HepG2 (cell line): ENCODE results near the gene CHST4. TPM values are rescaled to one million over a fixed set of nuclear protein-coding genes. Genes with fewer than 3 reads are reported as not detected.

Experiments used
- ATAC-seq: fragments of 200-7000 bp; cut with Tn5 transposase; 3 replicates; pipeline ENCODE4 v1.9.1; 2020; ENCODE audit warnings: mild to moderate bottlenecking, moderate library complexity
- BruUV-seq: library from RNA; stranded (reverse); fragments of 400-500 nt; replicated peaks from 2 replicates; lab custom pipeline; 2021; lab: Mats Ljungman, UMichigan
- CTCF ChIA-PET: fragments of 300-600 bp; formaldehyde crosslinking; extraction: SDS; loops from one replicate; lab custom pipeline; 2021; ENCODE audit warnings: low total read pairs, inconsistent platforms, low intra/inter-chr PET ratio; lab: Yijun Ruan, JAX
- POLR2A ChIA-PET: fragments of 350-600 bp; sonication (Branson Sonifier 250); formaldehyde crosslinking; loops from one replicate; lab custom pipeline; 2020; ENCODE audit warnings: antibody characterized with exemption, inconsistent platforms; lab: Yijun Ruan, JAX
- DNase-seq: peaks from one replicate; pipeline ENCODE4 v3.0.0-alpha.2; 2015; ENCODE audit warnings: low spot score
- FAIRE-seq: peaks from 3 replicates; lab custom pipeline; 2011; peaks lifted over from hg19 to GRCh38; lab: Jason Lieb, UNC
- H2AFZ ChIP-seq: one replicate; pipeline ENCODE4 v1.6.1; 2011; ENCODE audit warnings: low read length, inconsistent platforms
- H3K27ac ChIP-seq: fragments of 300-600 bp; 3 replicates; pipeline ENCODE4 v1.8.0; 2011; ENCODE audit warnings: mixed run types, mild to moderate bottlenecking, mixed read lengths, low read length, inconsistent platforms; ENCODE audit not compliant: insufficient read depth; ENCODE audit errors: extremely low read length
- H3K27me3 ChIP-seq, 2 experiments: fragments of 200-600 bp in 1 of 2; 2 replicates in 1 of 2; 3 replicates in 1 of 2; pipeline versions ENCODE4 v1.6.0 to v1.8.0; 2011; ENCODE audit warnings: low read length in 2 of 2, mild to moderate bottlenecking in 2 of 2, moderate library complexity in 2 of 2, inconsistent platforms in 1 of 2; ENCODE audit not compliant: insufficient read depth in 2 of 2, control insufficient read depth in 1 of 2
- H3K36me3 ChIP-seq, 2 experiments: fragments of 200-600 bp in 1 of 2; replicated peaks in 1 of 2; 2 replicates in 1 of 2; 3 replicates in 1 of 2; pipeline versions ENCODE4 v1.5.1 to v1.8.0; 2011; ENCODE audit warnings: low read length in 2 of 2, inconsistent platforms in 1 of 2; ENCODE audit not compliant: insufficient read depth in 2 of 2, control insufficient read depth in 1 of 2
- H3K4me1 ChIP-seq: 2 replicates; pipeline ENCODE4 v1.5.1; 2012; ENCODE audit warnings: low read length, inconsistent platforms; ENCODE audit not compliant: insufficient read depth
- H3K4me2 ChIP-seq: 2 replicates; pipeline ENCODE4 v1.6.0; 2011; ENCODE audit warnings: low read depth, low read length, inconsistent platforms
- H3K4me3 ChIP-seq, 3 experiments: fragments of 200-600 bp in 1 of 3; sonication (generic), shearing (Covaris generic) in 1 of 3; replicated peaks in 1 of 3; 2 replicates each; pipeline ENCODE4 v1.5.1; 2011 to 2016; ENCODE audit warnings: low read length in 3 of 3, inconsistent platforms in 2 of 3, low read depth in 2 of 3, mild to moderate bottlenecking in 2 of 3, control low read depth in 1 of 3, mixed read lengths in 1 of 3; ENCODE audit not compliant: insufficient read depth in 1 of 3
- H3K79me2 ChIP-seq: one replicate; pipeline ENCODE4 v1.6.1; 2011; ENCODE audit warnings: low read length, inconsistent platforms; ENCODE audit not compliant: insufficient read depth
- H3K9ac ChIP-seq: 2 replicates; pipeline ENCODE4 v1.6.0; 2011; ENCODE audit warnings: mild to moderate bottlenecking, low read depth, low read length, inconsistent platforms; ENCODE audit not compliant: insufficient read depth
- H3K9me3 ChIP-seq: 2 replicates; pipeline ENCODE4 v1.5.1; 2012; ENCODE audit warnings: mild to moderate bottlenecking, low read length
- H4K20me1 ChIP-seq: 2 replicates; pipeline ENCODE4 v1.6.0; 2011; ENCODE audit warnings: inconsistent platforms, mild to moderate bottlenecking, low read length, moderate library complexity; ENCODE audit not compliant: insufficient read depth
- ATM ChIP-seq: fragments of 450-650 bp; IDR thresholded peaks from 2 replicates; pipeline ENCODE4 v1.7.1; 2017; ENCODE audit warnings: mild to moderate bottlenecking, borderline replicate concordance
- BHLHE40 ChIP-seq: IDR thresholded peaks from 2 replicates; pipeline ENCODE4 v1.6.1; 2011; ENCODE audit warnings: low read length, improper control_type of control experiment
- FOXK2 ChIP-seq: fragments of 450-650 bp; IDR thresholded peaks from 2 replicates; pipeline ENCODE4 v1.6.1; 2016
- IKZF1 ChIP-seq: fragments of 450-650 bp; IDR thresholded peaks from 2 replicates; pipeline ENCODE4 v1.7.1; 2016
- RCOR2 ChIP-seq: IDR thresholded peaks from 2 replicates; pipeline ENCODE4 v1.6.1; 2016; ENCODE audit warnings: missing biosample characterization, missing genetic modification reagents
- REPIN1 ChIP-seq: sonication (generic); formaldehyde crosslinking; IDR thresholded peaks from 2 replicates; pipeline ENCODE4 v1.8.0; 2022; ENCODE audit warnings: missing genetic modification reagents, low read depth, mild to moderate bottlenecking, borderline replicate concordance
- SRSF9 ChIP-seq: fragments of 200-400 bp; formaldehyde crosslinking; IDR thresholded peaks from 2 replicates; pipeline ENCODE4 v1.6.1; 2018; ENCODE audit warnings: borderline replicate concordance, mild to moderate bottlenecking, low read depth, low read length; ENCODE audit not compliant: insufficient read depth, poor library complexity, severe bottlenecking
- ZMYM3 ChIP-seq: sonication (generic); formaldehyde crosslinking; IDR thresholded peaks from 2 replicates; pipeline ENCODE4 v1.5.1; 2020; ENCODE audit warnings: mild to moderate bottlenecking, missing genetic modification reagents
- ZNF350 ChIP-seq: sonication (generic); formaldehyde crosslinking; IDR thresholded peaks from 2 replicates; pipeline ENCODE4 v1.4.0; 2020; ENCODE audit warnings: mild to moderate bottlenecking, low read depth, missing genetic modification reagents, borderline replicate concordance
- ZNF446 ChIP-seq: sonication (generic); formaldehyde crosslinking; IDR thresholded peaks from 2 replicates; pipeline ENCODE4 v1.5.0; 2020; ENCODE audit warnings: mild to moderate bottlenecking, missing genetic modification reagents
- ZNF644 ChIP-seq: IDR thresholded peaks from 2 replicates; pipeline ENCODE4 v1.6.1; 2016; ENCODE audit warnings: low read depth
- ZNF703 ChIP-seq: sonication (generic); formaldehyde crosslinking; IDR thresholded peaks from 2 replicates; pipeline ENCODE4 v1.5.1; 2020; ENCODE audit warnings: missing genetic modification reagents, mild to moderate bottlenecking, moderate library complexity, borderline replicate concordance
- WGBS: methylation state at CpG from one replicate; pipeline ENCODE4 v1.1.6; 2017; ENCODE audit warnings: low lambda C conversion rate; 5-methylcytosine and 5-hydroxymethylcytosine counted together
- in situ Hi-C: cut with HindIII; loops from 2 replicates; pipeline ENCODE4 v1.10.0; 2017; ENCODE audit warnings: low pct_unique_long_range_greater_than_20kb; ENCODE audit not compliant: extremely low pct_ligation_motif_present
- intact Hi-C: fragments of 100-400 bp; cut with micrococcal nuclease; formaldehyde crosslinking; loops from one replicate; pipeline ENCODE4 v1.10.0; 2022; ENCODE audit not compliant: unreplicated experiment
- polyA plus RNA-seq, 8 experiments: library from polyadenylated mRNA; depleted of rRNA in 3 of 8; stranded (reverse) in 7 of 8; unstranded in 1 of 8; fragments of >200 nt; fragmentation: Illumina TruSeq in 4 of 8; extraction: Trizol in 4 of 8; gene quantifications; 2 replicates each; pipeline versions ENCODE4 v1.2.1 to v1.2.3, GENCODE V29; 2011 to 2016; ENCODE audit warnings: low read depth in 4 of 8, missing spikeins in 1 of 8, mixed read lengths in 1 of 8; ENCODE audit not compliant: insufficient read depth in 1 of 8
- total RNA-seq, 5 experiments: library from RNA; depleted of rRNA; stranded (reverse); fragments of >200 nt; fragmentation: Illumina TruSeq; extraction: Trizol; gene quantifications; 2 replicates each; pipeline ENCODE4 v1.2.3, GENCODE V29; 2016; ENCODE audit warnings: low read depth in 1 of 5
- TF ChIP-seq, protein P1 (sequence below): sonication (generic); formaldehyde crosslinking; IDR thresholded peaks from 2 replicates; pipeline ENCODE4 v1.4.0; 2020; ENCODE audit warnings: missing genetic modification reagents
- TF ChIP-seq, protein P2 (sequence below): sonication (generic); formaldehyde crosslinking; IDR thresholded peaks from 2 replicates; pipeline ENCODE4 v1.8.1; 2023; ENCODE audit warnings: missing genetic modification reagents, inconsistent platforms, borderline replicate concordance
- TF ChIP-seq, protein P3 (sequence below): sonication (generic); formaldehyde crosslinking; IDR thresholded peaks from 2 replicates; pipeline ENCODE4 v1.8.1; 2023; ENCODE audit warnings: mild to moderate bottlenecking, moderate library complexity, missing genetic modification reagents

The CHST4 gene
- total and polyA plus RNA-seq, 2 of the 13 experiments (the other 11 are each of a cell fraction or from before 2014, with no cell fraction given): not detected

DNA sequence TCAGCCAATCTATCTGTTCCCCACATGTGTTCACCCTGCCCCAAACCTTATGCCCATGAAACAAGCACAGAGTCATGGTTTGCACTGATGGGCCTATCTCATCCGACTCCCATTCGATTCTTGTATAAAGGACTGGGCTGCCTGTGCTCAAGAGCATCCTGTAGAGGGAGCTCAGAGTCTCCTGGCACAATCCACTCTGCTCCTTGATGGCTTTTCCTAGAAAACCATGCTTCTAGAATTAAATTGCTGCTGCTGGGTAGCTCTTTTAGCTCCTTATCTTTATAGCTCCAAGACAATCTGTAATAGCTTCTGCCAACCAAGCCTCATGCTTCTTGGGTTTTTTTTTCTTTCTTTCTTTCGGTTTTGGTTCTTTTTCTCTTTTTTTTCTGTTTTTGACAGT, 46.8 kb upstream of the CHST4 start (continued):
- TF ChIP-seq ZNF350 (CRISPR knock-in tag): no peak
- TF ChIP-seq ZNF644 (CRISPR knock-in tag): no peak
- no peak for TF ChIP-seq ATM
- TF ChIP-seq BHLHE40: no peak

DNA sequence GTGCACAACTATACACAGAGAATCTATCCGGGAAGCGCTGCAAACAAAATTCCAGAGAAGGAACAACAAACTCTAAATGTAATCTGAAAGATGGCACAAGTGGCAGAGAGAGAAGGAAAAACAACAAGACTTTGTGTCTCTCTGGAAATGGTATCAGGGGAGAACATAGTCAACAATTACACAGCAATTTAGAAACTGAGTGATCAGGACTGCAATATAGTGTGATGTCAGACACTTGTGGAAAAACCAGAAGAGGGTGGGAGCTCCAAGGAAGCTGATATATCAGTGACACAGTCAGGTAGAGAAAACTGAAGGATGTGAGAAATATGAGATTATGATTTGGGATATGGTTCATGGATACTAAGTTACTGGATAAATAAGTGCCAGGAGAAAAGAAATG, 45.3 kb upstream of the CHST4 start:
- FAIRE-seq (no peak), DNase-seq (no peak), ATAC-seq (no peak)
- H3K4me3 ChIP-seq: no peak overlapping the region
- 95% methylated on average over 2 of the region's 2 CpGs for WGBS
- H3K79me2 ChIP-seq: peaks cover 3% of the 10 kb centered on the region
- in situ Hi-C loops (loop anchor here (10.0 kb wide), 1 partner anchor 124 kb away; no protein-coding TSS in a partner anchor), intact Hi-C loops (no loop called here)
- BruUV-seq: no TSS peak
- H3K9me3 ChIP-seq: no peaks in the 10 kb centered on the region
- no peaks in the 10 kb centered on the region for H4K20me1 ChIP-seq
- H2AFZ ChIP-seq: no peak overlapping the region
- H3K9ac ChIP-seq: no peak overlapping the region
- H3K4me1 ChIP-seq: peaks cover 24% of the 10 kb centered on the region
- H3K4me2 ChIP-seq: no peak overlapping the region
- POLR2A ChIA-PET: no interaction called here
- peaks cover 8 to 28% of the 10 kb centered on the region in 2 experiments for H3K36me3 ChIP-seq
- CTCF ChIA-PET: no interaction called here
- no peaks in the 10 kb centered on the region; a peak in 1 of 5 replicates for H3K27me3 ChIP-seq
- H3K27ac ChIP-seq: no peak overlapping the region
- no peak for TF ChIP-seq REPIN1 (CRISPR knock-in tag)
- TF ChIP-seq, protein P1, sequence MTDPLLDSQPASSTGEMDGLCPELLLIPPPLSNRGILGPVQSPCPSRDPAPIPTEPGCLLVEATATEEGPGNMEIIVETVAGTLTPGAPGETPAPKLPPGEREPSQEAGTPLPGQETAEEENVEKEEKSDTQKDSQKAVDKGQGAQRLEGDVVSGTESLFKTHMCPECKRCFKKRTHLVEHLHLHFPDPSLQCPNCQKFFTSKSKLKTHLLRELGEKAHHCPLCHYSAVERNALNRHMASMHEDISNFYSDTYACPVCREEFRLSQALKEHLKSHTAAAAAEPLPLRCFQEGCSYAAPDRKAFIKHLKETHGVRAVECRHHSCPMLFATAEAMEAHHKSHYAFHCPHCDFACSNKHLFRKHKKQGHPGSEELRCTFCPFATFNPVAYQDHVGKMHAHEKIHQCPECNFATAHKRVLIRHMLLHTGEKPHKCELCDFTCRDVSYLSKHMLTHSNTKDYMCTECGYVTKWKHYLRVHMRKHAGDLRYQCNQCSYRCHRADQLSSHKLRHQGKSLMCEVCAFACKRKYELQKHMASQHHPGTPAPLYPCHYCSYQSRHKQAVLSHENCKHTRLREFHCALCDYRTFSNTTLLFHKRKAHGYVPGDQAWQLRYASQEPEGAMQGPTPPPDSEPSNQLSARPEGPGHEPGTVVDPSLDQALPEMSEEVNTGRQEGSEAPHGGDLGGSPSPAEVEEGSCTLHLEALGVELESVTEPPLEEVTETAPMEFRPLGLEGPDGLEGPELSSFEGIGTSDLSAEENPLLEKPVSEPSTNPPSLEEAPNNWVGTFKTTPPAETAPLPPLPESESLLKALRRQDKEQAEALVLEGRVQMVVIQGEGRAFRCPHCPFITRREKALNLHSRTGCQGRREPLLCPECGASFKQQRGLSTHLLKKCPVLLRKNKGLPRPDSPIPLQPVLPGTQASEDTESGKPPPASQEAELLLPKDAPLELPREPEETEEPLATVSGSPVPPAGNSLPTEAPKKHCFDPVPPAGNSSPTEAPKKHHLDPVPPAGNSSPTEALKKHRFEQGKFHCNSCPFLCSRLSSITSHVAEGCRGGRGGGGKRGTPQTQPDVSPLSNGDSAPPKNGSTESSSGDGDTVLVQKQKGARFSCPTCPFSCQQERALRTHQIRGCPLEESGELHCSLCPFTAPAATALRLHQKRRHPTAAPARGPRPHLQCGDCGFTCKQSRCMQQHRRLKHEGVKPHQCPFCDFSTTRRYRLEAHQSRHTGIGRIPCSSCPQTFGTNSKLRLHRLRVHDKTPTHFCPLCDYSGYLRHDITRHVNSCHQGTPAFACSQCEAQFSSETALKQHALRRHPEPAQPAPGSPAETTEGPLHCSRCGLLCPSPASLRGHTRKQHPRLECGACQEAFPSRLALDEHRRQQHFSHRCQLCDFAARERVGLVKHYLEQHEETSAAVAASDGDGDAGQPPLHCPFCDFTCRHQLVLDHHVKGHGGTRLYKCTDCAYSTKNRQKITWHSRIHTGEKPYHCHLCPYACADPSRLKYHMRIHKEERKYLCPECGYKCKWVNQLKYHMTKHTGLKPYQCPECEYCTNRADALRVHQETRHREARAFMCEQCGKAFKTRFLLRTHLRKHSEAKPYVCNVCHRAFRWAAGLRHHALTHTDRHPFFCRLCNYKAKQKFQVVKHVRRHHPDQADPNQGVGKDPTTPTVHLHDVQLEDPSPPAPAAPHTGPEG (CRISPR knock-in tag): no peak
- TF ChIP-seq, protein P2, sequence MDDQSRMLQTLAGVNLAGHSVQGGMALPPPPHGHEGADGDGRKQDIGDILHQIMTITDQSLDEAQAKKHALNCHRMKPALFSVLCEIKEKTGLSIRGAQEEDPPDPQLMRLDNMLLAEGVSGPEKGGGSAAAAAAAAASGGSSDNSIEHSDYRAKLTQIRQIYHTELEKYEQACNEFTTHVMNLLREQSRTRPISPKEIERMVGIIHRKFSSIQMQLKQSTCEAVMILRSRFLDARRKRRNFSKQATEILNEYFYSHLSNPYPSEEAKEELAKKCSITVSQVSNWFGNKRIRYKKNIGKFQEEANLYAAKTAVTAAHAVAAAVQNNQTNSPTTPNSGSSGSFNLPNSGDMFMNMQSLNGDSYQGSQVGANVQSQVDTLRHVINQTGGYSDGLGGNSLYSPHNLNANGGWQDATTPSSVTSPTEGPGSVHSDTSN (CRISPR knock-in tag): no peak
- no peak for TF ChIP-seq SRSF9
- no peak for TF ChIP-seq ZMYM3 (CRISPR knock-in tag)
- TF ChIP-seq, protein P3, sequence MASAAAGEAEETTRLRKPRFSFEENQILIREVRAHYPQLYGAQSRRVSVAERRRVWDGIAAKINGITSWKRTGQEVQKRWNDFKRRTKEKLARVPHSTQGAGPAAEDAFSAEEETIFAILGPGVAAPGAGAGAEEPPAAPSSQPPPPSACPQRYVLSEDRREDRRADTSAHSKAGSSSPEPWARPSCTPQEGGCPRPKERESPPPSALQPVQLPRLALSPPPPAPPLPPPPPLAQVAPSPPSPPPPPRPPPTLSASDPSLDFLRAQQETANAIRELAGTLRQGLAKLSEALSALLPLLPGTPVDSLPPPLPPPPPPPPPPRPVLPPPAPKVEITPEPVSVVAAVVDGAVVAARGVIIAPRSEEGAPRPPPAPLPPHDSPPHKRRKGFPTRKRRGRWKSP (CRISPR knock-in tag): no peak
- no peak for TF ChIP-seq ZNF703
- no peak for TF ChIP-seq ZNF446 (CRISPR knock-in tag)
- TF ChIP-seq RCOR2 (CRISPR knock-in tag): no peak
- TF ChIP-seq IKZF1: no peak
- no peak for TF ChIP-seq FOXK2
